ENCODE results near the gene WDFY3.

Gene WDFY3

GRCh38 chr4:84790769-84791565, 175.5 kb downstream of the WDFY3 start:
- no peak for DNase-seq (ENCODE audit: low read depth)

- no peak for DNase-seq (ENCODE audit: low read depth)
These were observed 180.0 kb downstream of the WDFY3 start for GRCh38 chr4:84786478-84786877.

GRCh38 chr4:84782517-84782916, 184.0 kb downstream of the WDFY3 start:
- no peak for DNase-seq (ENCODE audit: low read depth)

- DNase-seq (ENCODE audit: low read depth): no peak
These were observed 185.8 kb downstream of the WDFY3 start for GRCh38 chr4:84780719-84781118.

DNA sequence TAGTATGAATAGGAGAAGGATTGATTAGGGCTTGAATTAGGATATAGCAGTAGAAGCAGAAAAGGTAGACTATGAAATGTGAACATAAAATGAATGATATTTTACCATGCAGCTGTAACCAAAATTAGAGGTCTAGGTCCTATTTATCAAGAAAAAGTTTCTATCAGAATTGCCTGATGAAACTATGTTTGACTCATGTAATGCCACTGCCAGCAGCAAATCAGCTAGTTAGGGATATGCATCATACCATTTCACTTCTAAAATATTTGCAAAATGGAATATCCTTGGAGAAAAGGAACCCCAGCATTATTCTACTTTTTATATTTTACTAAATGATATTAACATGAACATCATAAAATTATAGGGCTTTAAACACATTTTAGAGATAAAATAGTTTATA, 188.4 kb downstream of the WDFY3 start:
- no peak for DNase-seq (ENCODE audit: low read depth)

DNA sequence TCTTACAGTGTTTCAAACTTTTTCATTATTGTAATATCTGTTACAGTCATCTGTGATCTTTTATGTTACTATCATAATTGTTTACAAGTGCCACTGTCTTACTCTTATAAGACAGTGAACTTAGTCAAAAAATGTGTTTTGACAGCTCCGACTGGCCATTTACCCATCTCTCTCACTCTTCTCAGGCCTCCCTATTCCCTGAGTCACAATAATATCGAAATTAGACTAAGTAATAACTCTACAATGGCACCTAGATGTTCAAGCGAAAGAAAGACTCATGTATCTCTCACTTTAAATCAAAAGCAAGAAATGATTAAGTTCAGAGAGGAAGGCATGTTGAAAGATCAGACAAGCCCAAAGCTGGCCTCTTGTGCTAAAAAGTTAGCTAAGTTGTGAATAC, 199.3 kb downstream of the WDFY3 start:
- no peak for DNase-seq (ENCODE audit: low read depth)

DNA sequence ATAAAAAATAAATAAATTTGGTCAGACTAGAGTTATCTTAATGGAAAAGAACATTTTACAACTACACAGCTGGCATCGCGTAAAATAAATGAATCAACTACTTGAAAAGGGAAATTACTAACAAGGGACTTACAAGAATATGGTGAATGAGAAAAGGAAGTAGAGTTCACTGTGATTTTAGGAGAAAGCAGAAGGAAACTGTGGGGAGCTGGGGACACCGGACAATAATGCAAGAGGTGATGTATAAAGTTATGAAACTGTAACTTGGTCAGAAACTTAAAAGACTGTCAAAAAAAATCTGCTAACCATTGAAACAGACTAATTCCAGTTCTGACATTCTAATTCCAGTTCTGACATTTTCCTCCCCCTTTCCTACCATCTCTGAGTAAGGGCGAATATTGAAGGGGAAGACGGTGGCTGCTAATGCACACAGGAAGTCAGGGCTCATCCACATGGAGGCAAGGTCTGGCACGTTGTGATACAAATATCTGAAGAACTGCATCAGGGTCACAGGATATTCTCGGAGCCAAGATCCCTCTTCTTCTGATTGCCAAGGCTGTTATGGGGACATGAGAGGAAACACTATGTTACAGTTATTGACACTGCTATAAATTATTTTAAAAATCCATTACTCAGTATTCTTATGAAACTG, 213.0 kb downstream of the WDFY3 start:
- no peak for DNase-seq (ENCODE audit: low read depth)

DNA sequence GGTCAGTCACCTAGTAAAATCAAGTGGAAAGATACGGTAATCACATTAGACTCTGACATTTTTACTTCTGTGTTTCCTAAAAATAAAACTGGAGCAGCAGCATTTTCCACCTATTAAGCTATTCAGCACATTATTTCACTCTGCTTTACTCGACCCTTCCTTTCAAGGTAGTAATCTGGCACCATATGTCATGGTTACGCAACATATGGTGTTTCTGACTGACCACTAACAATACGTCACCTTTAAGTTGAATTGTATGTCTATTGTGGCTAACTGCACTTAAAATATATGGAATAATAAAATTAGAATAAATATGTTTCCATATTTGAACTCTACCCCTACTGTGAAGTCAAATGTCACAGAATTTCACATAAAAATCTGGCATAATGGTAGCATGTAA, 214.8 kb downstream of the WDFY3 start:
- DNase-seq (ENCODE audit: low read depth): no peak

- no peak for DNase-seq (ENCODE audit: low read depth)
These were observed 215.6 kb downstream of the WDFY3 start for GRCh38 chr4:84750960-84751283.

DNA sequence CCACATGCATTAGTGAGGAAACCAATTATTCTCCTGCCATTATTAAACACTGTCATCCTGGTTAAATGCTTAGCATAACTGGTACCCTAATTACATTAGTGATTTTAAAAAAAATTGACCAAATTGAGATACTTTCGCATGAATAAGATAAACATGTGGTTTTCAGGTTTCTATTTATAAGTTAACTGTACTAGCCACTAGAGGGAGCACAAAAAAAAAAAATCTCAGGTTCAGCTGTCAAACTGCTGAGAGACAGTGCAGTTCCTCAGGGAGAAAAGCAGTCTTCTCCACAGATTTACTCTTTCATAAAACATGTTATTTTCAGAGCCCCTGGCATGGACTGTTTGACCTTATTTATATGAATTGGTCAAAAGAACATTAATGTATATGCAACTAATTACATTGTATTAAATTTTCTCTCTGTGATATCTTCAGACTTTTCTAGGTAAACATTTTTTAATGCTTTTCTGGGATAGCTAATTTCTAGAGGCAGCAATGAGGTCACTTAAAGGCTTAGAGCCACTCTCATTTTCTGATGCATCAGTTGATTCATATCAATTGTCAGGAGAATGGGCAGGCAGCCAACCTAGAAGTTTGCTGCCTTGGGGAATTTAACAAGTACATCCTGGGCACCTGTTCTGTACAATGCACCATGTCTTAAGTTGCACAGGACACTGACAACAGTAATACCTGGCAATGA, 216.1 kb downstream of the WDFY3 start:
- DNase-seq (ENCODE audit: low read depth): peak; percentile 50

GRCh38 chr4:84740057-84740456, 226.4 kb downstream of the WDFY3 start:
- no peak for DNase-seq (ENCODE audit: low read depth)

GRCh38 chr4:84738622-84739021, 227.9 kb downstream of the WDFY3 start:
- DNase-seq (ENCODE audit: low read depth): no peak

GRCh38 chr4:84737656-84738055, 228.8 kb downstream of the WDFY3 start:
- DNase-seq (ENCODE audit: low read depth): no peak

GRCh38 chr4:84734037-84734436, 232.5 kb downstream of the WDFY3 start:
- no peak for DNase-seq (ENCODE audit: low read depth)

GRCh38 chr4:84733343-84734033, 233.0 kb downstream of the WDFY3 start:
- DNase-seq (ENCODE audit: low read depth): no peak

DNA sequence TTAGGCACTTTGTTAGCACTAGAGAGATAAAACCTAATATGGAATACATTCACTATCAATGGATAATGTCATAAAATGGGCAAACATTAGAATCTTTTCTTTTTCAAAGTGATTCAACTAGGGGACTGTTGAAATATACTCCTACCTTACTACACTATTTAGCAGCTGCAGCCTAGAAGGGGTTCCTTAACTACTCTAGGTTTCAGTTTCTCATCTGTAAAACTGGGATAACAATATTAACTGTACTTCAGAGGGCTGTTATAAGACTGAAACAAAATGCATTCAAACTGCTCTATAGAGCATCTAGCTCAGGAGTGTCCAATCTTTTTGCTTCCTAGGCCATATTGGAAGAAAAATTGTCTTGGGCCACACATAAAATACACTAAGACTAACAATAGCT, 236.1 kb downstream of the WDFY3 start:
- DNase-seq (ENCODE audit: low read depth): no peak

DNA sequence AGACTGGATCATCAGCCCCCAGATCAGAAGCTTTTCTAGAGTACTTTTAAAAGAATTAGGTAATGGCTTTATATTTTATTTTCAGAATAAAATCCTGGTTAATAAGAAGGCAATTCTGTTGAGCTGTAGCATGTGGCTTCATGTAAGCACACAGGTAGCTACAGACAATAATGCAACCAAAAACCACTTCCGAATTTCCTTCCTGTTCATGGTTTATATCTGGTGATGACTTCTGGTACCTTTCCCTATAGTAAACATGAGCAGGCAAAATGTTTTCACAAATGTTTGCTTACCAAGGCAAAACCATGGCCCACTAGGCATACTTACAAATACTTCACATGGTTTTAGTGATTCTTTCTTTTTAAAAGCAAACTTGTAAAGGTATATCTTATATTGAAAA, 239.0 kb downstream of the WDFY3 start:
- DNase-seq (ENCODE audit: low read depth): no peak

DNA sequence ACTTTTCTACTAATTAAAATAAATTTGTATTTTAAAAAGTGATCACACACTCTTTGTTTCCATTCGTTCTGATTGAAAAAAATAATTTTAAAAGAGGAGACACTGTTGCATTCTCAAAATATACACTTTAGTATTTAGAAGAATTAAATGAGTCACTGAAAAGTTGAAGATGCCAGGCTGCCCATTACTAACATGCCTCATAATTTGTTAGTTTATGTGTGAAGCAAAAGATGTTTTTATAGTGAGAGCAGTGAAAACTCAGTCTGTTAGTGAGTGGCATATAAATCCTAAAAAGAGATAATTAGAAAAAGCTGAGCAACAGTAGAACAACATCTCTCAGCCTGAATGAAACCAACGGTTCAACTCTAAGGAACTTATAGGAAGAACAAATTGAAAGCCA, 240.1 kb downstream of the WDFY3 start:
- DNase-seq (ENCODE audit: low read depth): no peak

GRCh38 chr4:84722720-84723119, 243.8 kb downstream of the WDFY3 start:
- DNase-seq (ENCODE audit: low read depth): no peak

- peak; percentile 6 for DNase-seq (ENCODE audit: low read depth)
These were observed 247.4 kb downstream of the WDFY3 start for GRCh38 chr4:84719115-84719514.

GRCh38 chr4:84718699-84719098, 247.8 kb downstream of the WDFY3 start:
- DNase-seq (ENCODE audit: low read depth): no peak

GRCh38 chr4:84710548-84710947, 255.9 kb downstream of the WDFY3 start:
- no peak for DNase-seq (ENCODE audit: low read depth)

All from fibroblast of the conjunctiva (primary cell).